Measurements from ENCODE around the gene LYL1.
A peak's percentile ranks its signal among the peaks of the same experiment; 100 is the strongest.

LYL1 gene

DNA sequence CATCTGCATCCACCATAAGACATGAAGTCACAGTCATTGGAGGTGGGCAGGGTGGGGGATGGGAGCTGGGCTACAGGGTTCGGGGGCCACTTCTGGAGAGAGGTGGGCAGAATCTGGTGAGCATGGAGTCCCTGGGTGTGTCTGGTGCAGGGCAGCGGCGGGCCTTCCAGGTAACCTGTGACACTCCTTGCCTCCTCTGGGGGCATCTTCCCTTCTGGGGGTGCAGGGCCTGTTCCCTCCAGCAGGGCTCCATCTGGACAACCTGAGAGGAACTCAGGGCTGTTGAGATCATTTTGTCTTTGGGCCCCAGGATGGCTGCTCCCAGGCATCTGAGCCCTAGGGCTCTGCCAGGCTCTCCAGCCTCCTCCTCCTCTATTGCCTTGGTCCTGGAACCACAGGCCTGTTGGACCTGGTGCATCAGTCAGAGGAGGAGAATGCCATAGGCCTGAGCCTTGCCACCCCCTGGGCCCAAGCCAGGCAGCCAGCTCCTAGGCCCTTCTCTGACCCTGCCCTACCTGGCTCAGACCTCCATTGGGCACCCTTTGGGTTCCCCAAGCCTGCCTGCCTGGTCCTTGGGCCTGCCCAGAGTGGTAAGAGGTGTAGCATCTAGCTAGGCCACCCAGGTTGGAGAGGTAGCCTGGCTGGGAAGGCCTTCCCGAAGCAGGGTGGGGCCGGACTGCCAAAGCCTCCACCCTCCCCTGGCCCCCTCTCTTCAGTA is 13.4 kb downstream of the LYL1 start:
- Histone ChIP-seq H3K27ac (no peak overlapping the region), H4K20me1 (ENCODE audit: insufficient read depth) (no peaks in the 10 kb centered on the region), H3K4me2 (no peak overlapping the region), H3K4me3 (IDR thresholded peaks at IDR 0.05; ENCODE audit: insufficient read depth, low read depth, low read length) (no peak overlapping the region), H3K4me1 (ENCODE audit: low read depth, poor library complexity, severe bottlenecking) (peaks cover 21% of the 10 kb centered on the region), H2AFZ (ENCODE audit: low read depth) (no peak overlapping the region), H3K9ac (no peak overlapping the region), H3K27me3 (ENCODE audit: insufficient read depth, low read depth) (peaks cover 4% of the 10 kb centered on the region), H3K36me3 (ENCODE audit: insufficient read depth) (no peaks in the 10 kb centered on the region), H3K79me2 (ENCODE audit: insufficient read depth, low read depth) (no peaks in the 10 kb centered on the region)
- TF ChIP-seq, protein P1, sequence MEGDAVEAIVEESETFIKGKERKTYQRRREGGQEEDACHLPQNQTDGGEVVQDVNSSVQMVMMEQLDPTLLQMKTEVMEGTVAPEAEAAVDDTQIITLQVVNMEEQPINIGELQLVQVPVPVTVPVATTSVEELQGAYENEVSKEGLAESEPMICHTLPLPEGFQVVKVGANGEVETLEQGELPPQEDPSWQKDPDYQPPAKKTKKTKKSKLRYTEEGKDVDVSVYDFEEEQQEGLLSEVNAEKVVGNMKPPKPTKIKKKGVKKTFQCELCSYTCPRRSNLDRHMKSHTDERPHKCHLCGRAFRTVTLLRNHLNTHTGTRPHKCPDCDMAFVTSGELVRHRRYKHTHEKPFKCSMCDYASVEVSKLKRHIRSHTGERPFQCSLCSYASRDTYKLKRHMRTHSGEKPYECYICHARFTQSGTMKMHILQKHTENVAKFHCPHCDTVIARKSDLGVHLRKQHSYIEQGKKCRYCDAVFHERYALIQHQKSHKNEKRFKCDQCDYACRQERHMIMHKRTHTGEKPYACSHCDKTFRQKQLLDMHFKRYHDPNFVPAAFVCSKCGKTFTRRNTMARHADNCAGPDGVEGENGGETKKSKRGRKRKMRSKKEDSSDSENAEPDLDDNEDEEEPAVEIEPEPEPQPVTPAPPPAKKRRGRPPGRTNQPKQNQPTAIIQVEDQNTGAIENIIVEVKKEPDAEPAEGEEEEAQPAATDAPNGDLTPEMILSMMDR (conservative IDR thresholded peaks at IDR 0.05; ENCODE audit: low read depth, low read length), result peak; percentile 33; the same call in 1 of the 2 replicates

DNA sequence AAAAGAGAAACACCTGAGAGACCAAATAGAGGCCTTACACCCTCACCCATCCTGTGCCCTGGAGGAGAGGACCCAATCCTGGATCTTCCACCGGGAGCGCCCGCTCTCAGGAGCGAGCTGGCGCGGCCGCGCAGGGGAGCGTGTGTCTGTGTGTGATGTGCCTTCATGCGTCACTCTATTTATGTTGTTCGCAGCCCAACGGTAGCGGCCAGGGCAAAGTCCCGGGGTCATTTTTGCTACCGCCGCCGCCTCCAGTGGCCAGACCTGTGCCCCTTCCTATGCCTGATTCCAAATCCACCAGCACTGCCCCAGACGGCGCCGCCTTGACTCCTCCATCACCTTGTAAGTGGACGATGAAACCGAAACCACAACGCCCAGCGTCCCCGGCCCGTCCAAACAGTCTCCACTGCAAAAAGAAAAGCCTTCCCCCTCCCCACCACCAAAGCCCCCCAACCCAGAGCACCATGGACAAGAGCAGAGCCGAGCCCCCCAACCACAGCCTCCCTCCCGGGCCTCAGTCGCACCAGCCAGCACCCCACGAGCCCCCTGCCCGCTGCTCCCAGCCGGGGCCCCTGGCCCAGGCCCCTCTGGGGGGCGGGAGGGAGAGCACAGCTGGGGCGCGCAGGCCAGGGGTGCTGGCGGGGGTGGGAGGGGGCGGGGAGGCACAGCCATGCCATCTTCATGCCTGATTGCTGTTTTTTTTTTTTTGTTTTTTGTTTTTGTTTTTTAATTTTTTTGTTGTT is 14.7 kb downstream of the LYL1 start:
- TF ChIP-seq, protein P1 (conservative IDR thresholded peaks at IDR 0.05; ENCODE audit: low read depth, low read length), result no peak
- peaks cover 19% of the 10 kb centered on the region for H3K4me1 ChIP-seq (ENCODE audit: low read depth, poor library complexity, severe bottlenecking)
- no peak overlapping the region for H3K4me3 ChIP-seq (IDR thresholded peaks at IDR 0.05; ENCODE audit: insufficient read depth, low read depth, low read length)
- no peaks in the 10 kb centered on the region for H3K79me2 ChIP-seq (ENCODE audit: insufficient read depth, low read depth)
- H2AFZ ChIP-seq (ENCODE audit: low read depth), result no peak overlapping the region
- peaks cover 2% of the 10 kb centered on the region; the same call in 1 of the 2 replicates for H3K27me3 ChIP-seq (ENCODE audit: insufficient read depth, low read depth)
- no peaks in the 10 kb centered on the region for H4K20me1 ChIP-seq (ENCODE audit: insufficient read depth)
- no peak overlapping the region for H3K4me2 ChIP-seq
- H3K36me3 ChIP-seq (ENCODE audit: insufficient read depth), result no peaks in the 10 kb centered on the region
- no peak overlapping the region for H3K27ac ChIP-seq
- H3K9ac ChIP-seq, result no peak overlapping the region

DNA sequence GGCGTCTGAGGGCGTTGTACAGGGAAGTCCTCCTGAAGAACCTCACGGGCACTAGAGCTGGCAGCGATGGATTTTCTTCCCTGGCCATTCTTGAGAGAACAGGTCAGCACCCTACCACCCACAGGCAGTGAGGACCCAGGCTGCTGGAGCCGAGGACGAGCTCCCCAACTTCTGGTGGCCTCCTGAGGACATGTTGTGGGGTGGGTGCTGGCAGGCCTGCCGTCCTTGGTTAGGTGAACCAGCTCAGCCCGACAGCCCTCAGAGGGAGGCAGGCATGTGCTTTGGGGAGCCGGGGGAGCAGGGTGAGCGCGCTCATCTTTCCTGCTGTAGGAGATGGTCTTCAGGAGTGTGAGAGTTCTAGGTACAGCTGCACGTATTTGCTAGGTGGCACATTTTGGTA is 15.4 kb downstream of the LYL1 start:
- Histone ChIP-seq H3K79me2 (ENCODE audit: insufficient read depth, low read depth) (no peaks in the 10 kb centered on the region), H3K4me1 (ENCODE audit: low read depth, poor library complexity, severe bottlenecking) (peaks cover 24% of the 10 kb centered on the region), H3K4me3 (IDR thresholded peaks at IDR 0.05; ENCODE audit: insufficient read depth, low read depth, low read length) (no peak overlapping the region), H3K27me3 (ENCODE audit: insufficient read depth, low read depth) (peaks cover 2% of the 10 kb centered on the region; the same call in 1 of the 2 replicates), H4K20me1 (ENCODE audit: insufficient read depth) (no peaks in the 10 kb centered on the region), H3K36me3 (ENCODE audit: insufficient read depth) (no peaks in the 10 kb centered on the region), H2AFZ (ENCODE audit: low read depth) (no peak overlapping the region), H3K9ac (no peak overlapping the region), H3K27ac (no peak overlapping the region), H3K4me2 (no peak overlapping the region)
- TF ChIP-seq, protein P1 (conservative IDR thresholded peaks at IDR 0.05; ENCODE audit: low read depth, low read length), result no peak

DNA sequence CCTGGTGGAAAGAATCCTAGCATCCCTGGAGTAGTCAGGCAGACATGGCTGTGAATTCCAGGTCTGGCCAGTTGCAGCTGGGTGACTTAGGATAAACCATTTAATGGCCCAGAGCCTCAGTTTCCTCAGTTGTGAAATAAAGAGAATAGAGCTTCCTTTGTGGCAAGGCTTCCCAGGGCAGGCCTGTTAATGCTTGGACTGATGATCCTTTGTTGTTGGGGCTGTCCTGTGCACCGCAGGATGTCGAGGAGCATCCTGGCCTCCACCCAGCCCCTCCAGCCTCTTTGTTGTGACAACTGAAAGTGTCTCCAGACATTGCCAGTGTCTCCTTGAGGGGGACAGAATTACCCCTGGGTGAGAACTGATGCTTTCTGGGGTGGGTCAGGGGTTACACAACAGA is 16.3 kb downstream of the LYL1 start:
- no peak overlapping the region for H2AFZ ChIP-seq (ENCODE audit: low read depth)
- no peaks in the 10 kb centered on the region for H4K20me1 ChIP-seq (ENCODE audit: insufficient read depth)
- H3K79me2 ChIP-seq (ENCODE audit: insufficient read depth, low read depth), result no peaks in the 10 kb centered on the region
- no peak overlapping the region for H3K4me2 ChIP-seq
- TF ChIP-seq, protein P1 (conservative IDR thresholded peaks at IDR 0.05; ENCODE audit: low read depth, low read length), result no peak
- peaks cover 2% of the 10 kb centered on the region; the same call in 1 of the 2 replicates for H3K27me3 ChIP-seq (ENCODE audit: insufficient read depth, low read depth)
- H3K27ac ChIP-seq, result no peak overlapping the region
- no peak overlapping the region for H3K9ac ChIP-seq
- no peaks in the 10 kb centered on the region for H3K36me3 ChIP-seq (ENCODE audit: insufficient read depth)
- peaks cover 28% of the 10 kb centered on the region for H3K4me1 ChIP-seq (ENCODE audit: low read depth, poor library complexity, severe bottlenecking)
- no peak overlapping the region for H3K4me3 ChIP-seq (IDR thresholded peaks at IDR 0.05; ENCODE audit: insufficient read depth, low read depth, low read length)
